IPS DF 4.7 (cell line): ENCODE data around the gene LRPAP1.
"Not testable (repeated sequence)": the region's sequence is repeated elsewhere in the genome, so short reads cannot be mapped to it uniquely, and the experiment has no call there.

Experiments used
- DNase-seq: peaks from one replicate; pipeline ENCODE4 v3.0.0-alpha.2; 2013; ENCODE audit warnings: low spot score; ENCODE audit errors: extremely low read depth

The LRPAP1 gene

GRCh38 chr4:3562127-3562526 lies 29.9 kb upstream of the LRPAP1 start:
- DNase-seq, result not testable (repeated sequence)

GRCh38 chr4:3560465-3560864 lies 28.2 kb upstream of the LRPAP1 start:
- DNase-seq, result not testable (repeated sequence)

GRCh38 chr4:3559381-3560290 lies 27.4 kb upstream of the LRPAP1 start:
- DNase-seq, result not testable (repeated sequence)

GRCh38 chr4:3558514-3558836 lies 26.3 kb upstream of the LRPAP1 start:
- DNase-seq, result not testable (repeated sequence)

GRCh38 chr4:3557676-3558513 lies 25.7 kb upstream of the LRPAP1 start:
- DNase-seq, result not testable (repeated sequence)

DNA sequence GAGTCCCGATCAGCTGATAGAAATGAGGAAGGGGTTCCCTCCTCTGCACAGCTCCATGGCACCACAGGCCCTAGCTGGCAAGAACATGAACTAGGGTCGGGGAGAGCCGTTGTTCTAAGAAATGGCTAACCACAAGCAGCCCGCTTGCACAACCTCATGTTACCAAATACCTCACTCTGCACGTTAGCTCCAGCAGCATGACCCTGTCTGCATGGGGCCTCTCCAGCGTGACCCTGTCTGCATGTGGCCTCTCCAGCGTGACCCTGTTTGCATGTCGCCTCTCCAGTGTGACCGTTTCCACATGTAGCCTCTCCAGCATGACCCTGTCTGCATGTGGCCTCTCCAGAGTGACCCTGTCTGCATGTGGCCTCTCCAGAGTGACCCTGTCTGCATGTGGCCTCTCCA lies 24.9 kb upstream of the LRPAP1 start:
- not testable (repeated sequence) for DNase-seq

DNA sequence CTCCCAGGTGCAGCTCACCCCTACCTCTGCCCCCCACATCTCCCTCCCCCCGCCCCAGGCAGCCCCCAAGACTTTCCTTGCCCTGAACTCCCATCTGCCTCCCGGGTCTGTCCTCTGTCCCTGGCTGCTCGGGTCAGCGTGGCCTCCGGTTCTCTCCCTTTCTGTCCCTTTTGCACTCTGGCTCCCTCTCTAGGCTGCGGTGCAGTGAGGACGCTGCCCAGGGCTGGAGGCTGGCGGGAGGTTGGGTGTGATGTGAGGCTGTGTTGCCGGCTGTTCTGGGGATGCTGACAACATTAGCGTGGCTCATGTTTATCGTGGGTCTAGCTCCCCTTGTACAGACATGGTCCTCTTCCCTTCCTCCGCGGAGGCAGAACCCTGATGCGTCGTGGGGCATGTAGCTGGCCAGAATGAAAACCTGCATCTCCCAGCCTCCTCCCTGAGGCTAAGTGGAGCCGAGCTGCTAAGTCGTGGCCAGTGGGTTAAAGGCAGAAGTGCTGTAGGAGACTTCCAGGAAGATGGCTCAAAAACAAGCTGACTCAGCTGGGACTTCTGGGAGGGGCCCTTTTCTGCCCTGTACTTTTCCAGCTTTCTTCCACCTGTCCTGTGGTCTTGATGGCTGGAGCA lies 24.1 kb upstream of the LRPAP1 start:
- not testable (repeated sequence) for DNase-seq

DNA sequence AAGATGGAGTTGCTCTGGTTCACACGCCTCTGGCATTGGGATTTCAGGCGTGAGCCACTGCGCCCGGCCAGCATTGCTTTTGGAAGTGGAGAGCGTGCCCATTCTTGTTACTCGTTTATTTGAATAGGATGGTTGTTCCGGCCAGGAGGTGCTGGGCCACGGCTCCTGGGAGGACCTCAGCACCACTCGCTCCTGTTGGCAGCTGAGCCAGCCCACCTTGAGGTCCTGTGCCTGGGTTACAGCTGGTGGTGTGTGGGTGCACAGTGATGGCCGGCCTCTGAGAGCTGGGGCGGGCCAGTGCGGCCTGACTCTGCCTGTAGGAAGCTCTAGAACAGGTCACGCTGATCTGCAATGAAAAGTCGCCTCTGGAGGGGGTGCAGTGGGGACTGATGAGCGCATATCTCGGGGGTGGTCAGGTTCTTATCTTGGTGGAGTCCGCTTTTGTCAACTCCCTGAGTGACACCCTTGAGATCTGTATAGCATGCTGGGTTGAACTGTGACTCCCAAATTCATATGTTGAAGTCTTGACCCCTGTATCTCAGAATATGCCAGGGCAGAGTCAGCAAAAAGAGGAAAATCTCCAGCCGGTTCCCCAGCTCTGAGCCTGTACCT lies 23.3 kb upstream of the LRPAP1 start:
- DNase-seq, result not testable (repeated sequence)

- not testable (repeated sequence) for DNase-seq
Measured at GRCh38 chr4:3551366-3551765, 19.1 kb upstream of the LRPAP1 start.

- DNase-seq, result not testable (repeated sequence)
Measured at GRCh38 chr4:3550792-3551325, 18.6 kb upstream of the LRPAP1 start.

- DNase-seq, result not testable (repeated sequence)
Measured at GRCh38 chr4:3550041-3550440, 17.8 kb upstream of the LRPAP1 start.

GRCh38 chr4:3549694-3550001 lies 17.4 kb upstream of the LRPAP1 start:
- not testable (repeated sequence) for DNase-seq

DNA sequence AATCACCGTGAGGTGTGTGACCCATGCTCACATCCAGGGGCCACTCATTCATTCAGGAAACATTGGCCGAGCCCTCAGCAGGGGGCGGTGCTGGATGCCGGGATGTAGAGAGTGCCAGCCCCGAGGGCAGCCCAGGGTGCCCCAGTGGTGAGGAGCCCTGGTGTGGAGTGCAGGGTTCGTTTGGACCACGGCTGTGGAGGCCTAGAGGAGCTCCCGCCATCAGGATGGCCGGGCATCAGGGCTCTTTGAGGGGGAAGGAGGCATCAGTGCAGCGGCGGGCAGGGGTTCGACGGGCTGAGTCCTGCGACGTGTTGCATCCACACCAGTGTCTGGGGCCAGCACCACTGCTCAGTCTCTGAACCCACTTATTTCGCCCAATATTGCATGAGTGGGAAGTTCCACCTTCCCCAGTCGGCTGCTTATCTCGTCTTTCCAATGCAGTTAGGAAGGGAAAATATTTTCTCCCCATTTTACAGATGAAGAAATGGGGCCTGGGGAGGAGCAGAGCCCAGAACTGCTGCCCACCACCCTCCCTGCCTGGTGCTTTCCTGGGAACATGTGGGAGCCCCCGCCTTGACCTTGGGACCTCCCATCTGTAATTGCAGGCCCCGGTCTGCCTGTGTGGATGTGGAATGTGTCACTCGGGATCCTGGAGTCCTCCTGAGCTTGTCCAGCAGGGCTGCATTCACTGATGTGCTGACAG lies 16.9 kb upstream of the LRPAP1 start:
- DNase-seq, result not testable (repeated sequence)

GRCh38 chr4:3546721-3547120 lies 14.5 kb upstream of the LRPAP1 start:
- DNase-seq, result not testable (repeated sequence)

- not testable (repeated sequence) for DNase-seq
Measured at GRCh38 chr4:3545351-3545750, 13.1 kb upstream of the LRPAP1 start.

DNA sequence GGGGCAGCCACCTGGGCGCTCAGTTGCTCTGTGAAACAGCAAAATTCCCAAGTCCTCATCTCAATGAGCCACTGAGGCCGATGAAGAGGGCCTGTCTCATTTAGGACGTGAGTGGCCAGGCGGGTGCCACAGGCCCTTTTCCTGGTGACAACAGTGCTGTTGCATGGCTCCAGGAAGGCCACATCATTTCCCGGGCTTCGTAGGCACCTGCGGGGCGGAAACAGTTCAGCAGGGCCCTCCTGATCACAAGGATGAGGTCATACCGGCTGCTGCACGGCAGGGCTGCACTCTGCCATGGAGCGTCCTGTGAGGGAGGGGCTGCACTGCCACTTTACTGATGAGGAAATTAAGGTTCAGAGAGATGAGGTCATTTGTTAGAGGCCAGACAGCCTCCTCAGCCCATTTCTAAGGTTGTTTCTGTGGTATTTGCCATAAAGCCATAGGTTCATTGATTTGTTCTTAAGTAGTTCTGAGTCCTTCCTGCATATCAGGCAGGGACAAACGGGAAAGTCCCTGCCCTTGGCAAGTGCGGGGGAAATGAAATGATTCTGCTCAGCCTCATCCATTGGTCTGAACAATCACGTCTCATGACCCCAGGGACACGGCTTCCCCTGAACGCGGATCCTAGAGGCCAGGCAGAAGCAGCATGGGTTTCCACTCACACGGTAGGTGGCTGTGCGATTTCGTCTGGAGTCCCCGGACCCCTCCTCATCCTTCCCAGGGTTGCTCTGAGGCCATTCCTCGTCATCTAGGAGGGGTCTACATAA lies 12.2 kb upstream of the LRPAP1 start:
- DNase-seq, result not testable (repeated sequence)

- DNase-seq, result not testable (repeated sequence)
Measured at GRCh38 chr4:3543415-3543814, 11.2 kb upstream of the LRPAP1 start.

GRCh38 chr4:3538906-3539305 lies 6.7 kb upstream of the LRPAP1 start:
- DNase-seq, result not testable (repeated sequence)

DNA sequence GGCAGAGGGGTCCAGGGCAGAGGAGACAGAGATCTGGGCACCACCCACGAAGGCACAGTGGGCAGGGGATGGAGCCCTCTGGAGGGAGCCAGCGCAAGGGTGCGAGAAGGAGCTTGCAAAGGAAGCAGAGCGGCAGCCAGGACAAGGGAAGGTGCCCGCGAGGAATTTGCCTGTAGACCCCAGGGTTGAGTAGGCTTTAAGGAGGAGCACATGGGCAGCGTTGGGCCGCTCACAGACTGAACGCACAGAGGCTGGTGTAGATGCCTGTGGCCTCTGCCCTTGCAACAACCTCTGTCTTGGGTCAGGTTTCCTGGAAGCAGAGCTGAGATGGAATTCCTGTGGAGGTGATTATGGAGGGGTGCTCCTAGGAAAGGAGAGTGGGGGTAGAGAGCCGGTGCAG lies 3.6 kb upstream of the LRPAP1 start:
- not testable (repeated sequence) for DNase-seq

DNA sequence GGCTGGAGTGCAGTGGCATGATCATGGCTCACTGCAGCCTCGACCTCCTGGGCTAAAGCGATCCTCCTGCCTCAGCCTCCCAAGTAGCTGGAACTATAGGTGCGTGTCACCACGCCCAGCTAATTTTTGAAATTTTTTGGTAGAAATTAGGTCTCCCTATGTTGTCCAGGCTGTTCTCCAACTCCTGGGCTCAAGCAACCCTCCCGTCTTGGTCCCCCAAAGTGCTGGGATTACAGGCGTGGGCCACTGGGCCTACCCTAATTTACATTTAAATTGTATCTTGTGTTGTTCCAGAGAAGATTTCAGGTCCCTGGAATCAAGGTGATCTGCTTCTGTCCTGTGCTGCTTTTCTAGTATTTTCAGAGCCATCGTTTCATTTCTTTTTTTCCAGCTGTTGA lies 1.2 kb upstream of the LRPAP1 start:
- no peak for DNase-seq
